CD4-positive, alpha-beta T cell treated with Interleukin-4 for 4 hours (primary cell): ENCODE data around the gene SULT1A4.
"Not testable (repeated sequence)": the region's sequence is repeated elsewhere in the genome, so short reads cannot be mapped to it uniquely, and the experiment has no call there.

ENCODE experiments used
- DNase-seq: peaks from one replicate; pipeline ENCODE4 v3.0.0-alpha.2; 2020

Gene SULT1A4

DNA sequence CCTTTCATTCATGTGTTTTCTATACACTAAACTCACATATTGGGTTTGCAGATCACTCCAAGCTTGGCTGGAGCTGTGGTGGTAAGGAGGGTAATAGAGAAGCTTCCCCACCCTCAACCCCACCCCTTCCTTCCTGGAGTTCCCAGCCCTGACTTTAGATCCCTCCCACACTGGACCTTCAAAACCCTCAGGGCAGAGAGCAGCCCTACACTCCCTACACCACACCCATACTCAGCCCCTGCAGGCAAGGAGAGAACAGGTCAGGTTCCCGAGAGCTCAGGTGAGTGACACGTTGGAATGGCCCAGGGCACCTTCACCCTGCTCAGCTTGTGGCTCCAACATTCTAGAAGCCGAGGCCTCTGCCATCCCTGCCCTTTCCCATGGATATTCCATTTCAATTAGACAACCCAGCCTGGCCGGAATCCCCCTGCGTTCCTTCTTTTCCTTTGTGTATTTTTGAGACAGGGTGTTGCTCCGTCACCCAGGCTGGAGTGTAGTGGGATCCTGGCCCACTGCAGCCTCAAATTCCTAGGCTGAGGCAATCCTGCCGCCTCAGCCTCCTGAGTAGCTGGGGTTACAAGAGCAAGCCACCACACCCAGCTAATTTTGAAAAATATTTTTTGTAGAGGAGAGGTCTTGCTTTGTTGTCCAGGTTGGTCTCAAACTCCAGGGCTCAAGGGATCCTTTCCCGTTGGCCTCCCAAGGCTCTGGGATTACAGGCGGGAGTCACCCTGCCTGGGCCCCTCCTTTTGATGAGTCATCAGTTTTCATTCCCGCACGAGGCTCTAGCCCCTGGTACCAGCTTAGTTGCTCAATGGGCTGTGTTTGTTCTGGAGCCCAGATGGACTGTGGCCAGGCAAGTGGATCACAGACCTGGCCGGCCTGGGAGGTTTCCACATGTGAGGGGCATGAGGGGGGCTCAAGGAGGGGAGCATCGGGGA, at the start of gene SULT1A4:
TSS of gene SULT1A4 (plus strand) at position 208 of the 941 bp plus-strand sequence. CDS start 1,473 bp downstream, outside the sequence.
- not testable (repeated sequence) for DNase-seq

DNA sequence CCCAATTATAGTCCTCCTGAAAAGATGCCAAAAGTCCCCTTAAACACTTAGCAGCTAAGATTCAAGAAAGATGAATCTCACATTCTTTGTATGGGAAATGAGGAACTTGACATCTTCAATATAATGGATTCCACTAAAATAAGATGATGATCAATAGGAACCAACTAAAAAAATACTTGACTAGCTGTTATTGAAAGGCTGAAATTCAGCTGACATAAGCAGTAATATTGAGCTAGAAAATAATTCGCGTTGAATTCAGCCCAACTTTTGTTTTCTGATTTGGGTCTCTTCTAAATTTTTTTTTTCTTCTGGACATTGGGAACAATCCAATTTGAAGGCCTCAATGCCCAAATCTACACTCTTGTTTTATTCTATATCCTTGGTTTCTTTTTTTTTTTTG, 36.1 kb upstream of the SULT1A4 start:
- not testable (repeated sequence) for DNase-seq

- DNase-seq: not testable (repeated sequence)
Measured at GRCh38 chr16:29425390-29425789, 34.3 kb upstream of the SULT1A4 start.

DNA sequence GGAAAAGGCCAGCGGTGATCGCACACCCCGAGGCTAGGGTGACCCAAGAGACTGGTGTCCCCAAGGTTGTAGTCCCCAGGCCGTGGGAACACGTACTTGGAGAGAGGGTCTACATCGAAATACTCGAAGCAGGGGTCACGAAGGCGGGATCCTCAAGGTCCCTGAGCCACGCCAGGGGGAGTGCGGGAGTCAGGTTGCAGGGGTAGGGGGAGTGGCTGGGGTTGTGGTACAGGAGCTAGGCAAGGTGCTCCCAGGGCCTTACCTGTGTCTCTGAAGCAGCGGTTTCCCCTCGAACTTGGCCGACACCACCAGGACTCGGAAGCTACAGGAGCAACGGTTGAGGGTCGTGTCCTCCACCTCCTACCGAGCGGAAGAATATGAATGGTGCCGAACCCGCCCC, 6.0 kb upstream of the SULT1A4 start:
- DNase-seq: not testable (repeated sequence)

- not testable (repeated sequence) for DNase-seq
Measured at GRCh38 chr16:29454269-29454668, 5.4 kb upstream of the SULT1A4 start, which contains the start of the genes BOLA2 and SLX1B. Gene BOLA2 (minus strand): TSS chr16:29454351. CDS start chr16:29454253, 98 bp downstream. Gene SLX1B (plus strand): TSS chr16:29454533.

DNA sequence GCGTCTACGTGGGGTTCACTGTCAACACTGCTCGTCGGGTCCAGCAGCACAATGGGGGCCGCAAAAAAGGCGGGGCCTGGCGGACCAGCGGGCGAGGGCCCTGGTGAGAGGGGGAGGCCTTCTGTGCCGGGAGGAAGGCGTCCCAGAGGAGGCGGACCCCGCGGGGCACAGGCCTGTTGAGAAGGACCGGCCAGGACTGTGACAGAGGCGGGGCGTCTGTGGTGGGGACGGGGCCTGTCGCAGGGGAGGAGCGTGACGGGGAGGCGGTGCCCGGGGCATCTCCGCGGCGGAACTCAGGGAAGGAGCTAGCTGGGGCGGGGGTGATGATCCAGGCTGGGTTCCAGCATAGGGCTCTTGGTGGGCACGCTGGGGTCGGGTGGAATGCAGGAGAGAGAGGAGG, 4.9 kb upstream of the SULT1A4 start:
- not testable (repeated sequence) for DNase-seq

DNA sequence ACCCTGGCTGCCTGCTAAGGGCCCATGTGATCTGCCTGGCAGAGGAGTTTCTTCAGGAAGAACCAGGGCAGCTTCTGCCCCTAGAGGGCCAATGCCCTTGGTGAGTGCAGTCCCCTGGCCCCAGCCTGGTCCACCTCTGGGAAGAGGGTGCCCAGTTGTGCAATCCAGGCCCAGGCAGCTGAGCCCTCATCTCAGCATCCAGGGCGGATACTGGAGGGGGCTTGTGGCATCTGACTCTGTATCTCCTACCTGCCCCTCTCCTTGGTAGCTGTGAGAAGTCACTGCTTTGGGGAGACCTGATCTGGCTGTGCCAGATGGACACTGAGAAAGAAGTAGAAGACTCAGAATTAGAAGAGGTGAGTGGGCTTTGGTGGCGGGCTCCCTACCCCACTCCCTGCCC, 2.1 kb upstream of the SULT1A4 start:
- DNase-seq: not testable (repeated sequence)

DNA sequence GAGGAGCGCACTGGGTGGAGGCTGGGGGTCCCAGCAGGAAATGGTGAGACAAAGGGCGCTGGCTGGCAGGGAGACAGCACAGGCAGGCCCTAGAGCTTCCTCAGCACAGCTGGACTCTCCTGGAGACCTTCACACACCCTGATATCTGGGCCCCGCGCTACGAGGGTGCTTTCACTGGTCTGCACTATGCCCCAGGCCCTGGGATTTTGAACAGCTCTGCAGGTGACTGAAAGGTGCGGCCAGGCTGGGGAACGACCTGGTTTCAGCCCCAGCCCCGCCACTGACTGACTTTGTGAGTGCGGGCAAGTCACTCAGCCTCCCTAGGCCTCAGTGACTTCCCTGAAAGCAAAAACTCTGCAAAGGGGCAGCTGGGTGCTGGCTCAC, 926 bp downstream of the SULT1A4 start:
- not testable (repeated sequence) for DNase-seq

- DNase-seq: not testable (repeated sequence)
Measured at GRCh38 chr16:29465985-29466824, 6.5 kb downstream of the SULT1A4 start.

GRCh38 chr16:29466904-29467303, 7.2 kb downstream of the SULT1A4 start:
- DNase-seq: not testable (repeated sequence)

GRCh38 chr16:29467654-29468366, 8.1 kb downstream of the SULT1A4 start:
- DNase-seq: not testable (repeated sequence)

DNA sequence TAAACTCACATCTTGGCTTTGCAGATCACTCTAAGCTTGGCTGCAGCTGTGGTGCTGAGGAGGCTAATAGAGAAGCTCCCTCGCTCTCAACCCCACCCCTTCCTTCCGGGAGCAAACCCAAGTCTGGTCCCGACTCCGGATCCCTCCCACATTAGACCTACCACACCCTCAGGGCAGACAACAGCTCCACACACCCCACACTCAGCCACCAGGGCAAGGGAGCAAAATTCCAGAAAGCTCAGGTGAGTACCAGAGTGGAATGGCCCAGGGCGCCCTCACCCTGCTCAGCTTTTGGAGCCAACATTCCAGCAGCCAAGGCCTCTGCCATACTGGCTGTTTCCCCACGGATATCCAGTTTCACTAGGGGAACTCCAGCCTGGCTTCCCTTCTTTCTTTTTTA, 9.9 kb downstream of the SULT1A4 start:
- DNase-seq: peak; percentile 83

- not testable (repeated sequence) for DNase-seq
Measured at GRCh38 chr16:29472065-29472464, 12.4 kb downstream of the SULT1A4 start.

GRCh38 chr16:29482276-29482675, 22.6 kb downstream of the SULT1A4 start:
- not testable (repeated sequence) for DNase-seq

GRCh38 chr16:29506308-29506707, 46.6 kb downstream of the SULT1A4 start, which contains the start of gene NPIPB12:
Gene NPIPB12 (minus strand): TSS chr16:29506408.
- not testable (repeated sequence) for DNase-seq
